HepG2 (cell line): Measurements from ENCODE around the gene SLC22A13.
"Not testable (repeated sequence)": the region's sequence is repeated elsewhere in the genome, so short reads cannot be mapped to it uniquely, and the experiment has no call there.

Experiments used
- EZH2 ChIP-seq: conservative IDR thresholded peaks from 2 replicates; pipeline ENCODE4 v1.6.1; 2012; ENCODE audit warnings: mild to moderate bottlenecking, low read depth, low read length, moderate library complexity
- IRF1 ChIP-seq: sonication (generic); formaldehyde crosslinking; IDR thresholded peaks from 2 replicates; pipeline ENCODE4 v1.4.0; 2020; ENCODE audit warnings: low read depth, mild to moderate bottlenecking, missing genetic modification reagents
- MXD4 ChIP-seq: IDR thresholded peaks from 2 replicates; pipeline ENCODE4 v1.6.1; 2016; ENCODE audit warnings: mild to moderate bottlenecking, missing biosample characterization, missing genetic modification reagents
- SNAPC5 ChIP-seq: sonication (generic); formaldehyde crosslinking; IDR thresholded peaks from 2 replicates; pipeline ENCODE4 v1.8.1; 2023; ENCODE audit warnings: mild to moderate bottlenecking, missing genetic modification reagents, borderline replicate concordance
- SRF ChIP-seq: IDR thresholded peaks from 2 replicates; pipeline ENCODE4 v1.6.1; 2011; ENCODE audit warnings: mild to moderate bottlenecking, low read depth, low read length, moderate library complexity
- ZNF564 ChIP-seq: sonication (generic); formaldehyde crosslinking; IDR thresholded peaks from 2 replicates; pipeline ENCODE4 v1.8.1; 2023; ENCODE audit warnings: mild to moderate bottlenecking, missing genetic modification reagents

DNA sequence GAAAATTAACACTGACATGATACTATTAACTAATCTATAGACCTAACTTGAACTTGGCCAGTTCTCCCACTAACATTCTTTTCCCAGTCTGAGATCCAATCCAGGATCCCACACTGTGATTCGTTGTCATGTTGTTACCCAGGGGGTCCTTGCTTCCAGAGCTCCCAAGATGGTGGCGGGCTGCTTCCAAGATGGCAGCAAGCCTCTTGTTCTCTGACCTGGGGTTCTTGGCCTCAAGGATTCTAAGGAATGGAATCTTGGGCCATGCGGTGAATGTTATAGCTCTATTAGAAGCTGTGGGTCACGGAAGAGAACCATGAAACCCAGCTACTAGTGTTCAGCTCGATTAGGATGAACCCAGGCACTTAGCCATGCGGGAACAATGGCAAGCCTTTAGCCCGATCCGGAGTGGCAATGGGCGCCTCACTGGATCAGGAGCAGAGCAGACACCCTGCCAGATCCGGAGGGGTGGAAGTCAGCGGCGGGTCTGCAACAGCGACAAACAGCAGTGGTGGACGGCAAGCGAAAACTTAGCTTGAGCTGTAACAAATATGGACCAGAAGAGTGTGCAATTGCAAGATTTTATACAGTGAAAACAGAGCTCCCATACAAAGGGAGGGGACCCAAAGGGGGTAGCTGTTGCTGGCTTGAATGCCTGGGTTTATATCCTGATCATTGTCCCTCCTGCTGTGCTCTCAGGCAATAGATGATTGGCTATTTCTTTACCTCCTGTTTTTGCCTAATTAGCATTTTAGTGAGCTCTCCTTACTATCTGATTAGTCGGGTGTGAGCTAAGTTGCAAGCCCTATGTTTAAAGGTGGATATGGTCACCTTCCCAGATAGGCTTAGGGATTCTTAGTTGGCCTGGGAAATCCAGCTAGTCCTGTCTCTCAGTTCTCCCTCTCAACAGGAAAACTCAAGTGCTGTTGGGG, 23.9 kb downstream of the SLC22A13 start:
- not testable (repeated sequence) for TF ChIP-seq MXD4 (CRISPR knock-in tag); IRF1 (CRISPR knock-in tag); SNAPC5 (CRISPR knock-in tag); ZNF564 (CRISPR knock-in tag); EZH2; SRF
